ENCODE measurements around the gene RGS12. TPM values are rescaled to one million over a fixed set of nuclear protein-coding genes. Genes with fewer than 3 reads are reported as not detected.

Gene RGS12
- total RNA-seq, 2 experiments from 2014 or later: 7.4 to 7.5 TPM

Other genes with a start within 250 kb of the RGS12 start
- not detected for gene HTT-AS, start 218.5 kb upstream of the RGS12 start, total RNA-seq
- 10 to 100 TPM; 50.7 to 54.9 TPM for gene HTT, start 218.3 kb upstream of the RGS12 start, total RNA-seq
- gene MSANTD1, start 43.9 kb upstream of the RGS12 start, total RNA-seq: under 1 TPM; 0.60 to 0.65 TPM
- gene HGFAC, start 148.9 kb downstream of the RGS12 start, total RNA-seq: not detected
- gene DOK7, start 170.3 kb downstream of the RGS12 start, total RNA-seq: not detected
- 10 to 100 TPM; 71.0 to 72.3 TPM for gene LRPAP1, start 239.4 kb downstream of the RGS12 start, total RNA-seq

Data from activated CD4-positive, alpha-beta memory T cell treated with anti-CD3 and anti-CD28 coated beads, Interleukin-2, amount 10 ng/mL, durations not matched to agents 7 days and 5 days (primary cell).